GM23338 (cell line): ENCODE measurements around the gene PIP4K2B. TPM values are rescaled to one million over a fixed set of nuclear protein-coding genes. Genes with fewer than 3 reads are reported as not detected.

Source experiments
- ATAC-seq: fragments of 200-7000 bp; cut with Tn5 transposase; 3 replicates; pipeline ENCODE4 v1.9.1; 2020
- DNase-seq: peaks from one replicate; pipeline ENCODE4 v3.0.0-alpha.2; 2015; ENCODE audit warnings: low spot score
- H2AFZ ChIP-seq: fragments of 200-600 bp; sonication (generic); 2 replicates; pipeline ENCODE4 v1.8.0; 2016; ENCODE audit warnings: antibody characterized with exemption, mild to moderate bottlenecking, moderate library complexity
- H3F3A ChIP-seq: fragments of 200-600 bp; sonication (generic); replicated peaks from 2 replicates; pipeline ENCODE4 v1.8.0; 2017; ENCODE audit warnings: antibody characterized with exemption, mixed run types, low read depth
- H3K27ac ChIP-seq: fragments of 200-600 bp; sonication (generic); 2 replicates; pipeline ENCODE4 v1.6.1; 2016; ENCODE audit warnings: low read depth
- H3K27me3 ChIP-seq: fragments of 200-600 bp; sonication (generic); 2 replicates; pipeline ENCODE4 v1.8.0; 2016; ENCODE audit warnings: mild to moderate bottlenecking, mixed run types, moderate library complexity; ENCODE audit not compliant: insufficient read depth
- H3K36me3 ChIP-seq: fragments of 200-600 bp; sonication (generic); 2 replicates; pipeline ENCODE4 v1.8.0; 2016; ENCODE audit warnings: mild to moderate bottlenecking; ENCODE audit not compliant: insufficient read depth
- H3K4me1 ChIP-seq: fragments of 200-600 bp; sonication (generic); 2 replicates; pipeline ENCODE4 v1.8.0; 2016; ENCODE audit warnings: mild to moderate bottlenecking, moderate library complexity; ENCODE audit not compliant: insufficient read depth
- H3K4me2 ChIP-seq: fragments of 200-600 bp; sonication (generic); 2 replicates; pipeline ENCODE4 v1.7.1; 2017; ENCODE audit warnings: mixed run types
- H3K4me3 ChIP-seq: fragments of 200-600 bp; sonication (generic); 2 replicates; pipeline ENCODE4 v1.6.1; 2016; ENCODE audit warnings: mixed run types
- H3K79me2 ChIP-seq: fragments of 200-600 bp; sonication (generic); replicated peaks from 2 replicates; pipeline ENCODE4 v1.8.0; 2017; ENCODE audit warnings: mild to moderate bottlenecking; ENCODE audit not compliant: insufficient read depth
- H3K9me2 ChIP-seq: fragments of 200-600 bp; sonication (generic); 2 replicates; pipeline ENCODE4 v1.8.0; 2017; ENCODE audit not compliant: insufficient read depth
- H4K20me1 ChIP-seq: fragments of 200-600 bp; sonication (generic); replicated peaks from 2 replicates; pipeline ENCODE4 v1.8.0; 2017; ENCODE audit warnings: mild to moderate bottlenecking; ENCODE audit not compliant: insufficient read depth
- H3K27ac Mint-ChIP-seq: 2 replicates; pipeline ENCODE4 v1.8.0; 2020; ENCODE audit warnings: inconsistent platforms, mild to moderate bottlenecking, moderate library complexity, mixed read lengths
- H3K27me3 Mint-ChIP-seq: 3 replicates; pipeline ENCODE4 v1.8.0; 2022; ENCODE audit warnings: low read depth, mild to moderate bottlenecking, moderate library complexity, mixed read lengths, inconsistent platforms; ENCODE audit not compliant: insufficient read depth, poor library complexity
- H3K36me3 Mint-ChIP-seq: 3 replicates; pipeline ENCODE4 v1.8.0; 2021; ENCODE audit warnings: low read depth, mild to moderate bottlenecking, inconsistent platforms, moderate library complexity, mixed read lengths
- H3K4me1 Mint-ChIP-seq: 3 replicates; pipeline ENCODE4 v1.8.0; 2020; ENCODE audit warnings: mild to moderate bottlenecking, inconsistent platforms, mixed read lengths
- H3K4me3 Mint-ChIP-seq: 3 replicates; pipeline ENCODE4 v1.8.0; 2021; ENCODE audit warnings: moderate library complexity, mild to moderate bottlenecking, inconsistent platforms, mixed read lengths
- H3K9me3 Mint-ChIP-seq: 3 replicates; pipeline ENCODE4 v1.8.0; 2020; ENCODE audit warnings: moderate library complexity, mild to moderate bottlenecking, inconsistent platforms, mixed read lengths
- CREB1 ChIP-seq: fragments of 250-450 bp; sonication (Bioruptor Pico); IDR thresholded peaks from 2 replicates; pipeline ENCODE4 v1.5.0; 2020; ENCODE audit warnings: low read depth, mild to moderate bottlenecking, moderate library complexity
- EZH2 ChIP-seq: fragments of 200-600 bp; sonication (generic); IDR thresholded peaks from one replicate; pipeline ENCODE4 v1.8.0; 2017; ENCODE audit warnings: antibody characterized with exemption, mild to moderate bottlenecking, low read depth; ENCODE audit not compliant: unreplicated experiment
- EZH2phosphoT487 ChIP-seq: fragments of 200-600 bp; sonication (generic); IDR thresholded peaks from one replicate; pipeline ENCODE4 v1.8.1; 2018; ENCODE audit warnings: antibody characterized with exemption; ENCODE audit not compliant: unreplicated experiment
- JUNB ChIP-seq: IDR thresholded peaks from one replicate; pipeline ENCODE4 v1.6.1; 2016; ENCODE audit warnings: antibody characterized with exemption; ENCODE audit not compliant: unreplicated experiment
- NANOG ChIP-seq: IDR thresholded peaks from 2 replicates; pipeline ENCODE4 v1.6.1; 2016; ENCODE audit warnings: antibody characterized with exemption, borderline replicate concordance
- POLR2AphosphoS5 ChIP-seq: IDR thresholded peaks from 2 replicates; pipeline ENCODE4 v1.6.1; 2016; ENCODE audit warnings: antibody characterized with exemption, low read depth
- STAT1 ChIP-seq: IDR thresholded peaks from one replicate; pipeline ENCODE4 v1.6.1; 2016; ENCODE audit warnings: antibody characterized with exemption; ENCODE audit not compliant: unreplicated experiment
- ZNF114 ChIP-seq: fragments of 250-450 bp; sonication (Bioruptor Pico); IDR thresholded peaks from 2 replicates; pipeline ENCODE4 v1.5.0; 2020; ENCODE audit warnings: mild to moderate bottlenecking, moderate library complexity
- ZNF331 ChIP-seq: fragments of 250-450 bp; sonication (Bioruptor Pico); IDR thresholded peaks from 2 replicates; pipeline ENCODE4 v1.5.0; 2020; ENCODE audit warnings: low read depth, mild to moderate bottlenecking, moderate library complexity
- long read RNA-seq: library from polyadenylated mRNA; unstranded; transcript quantifications from one replicate; pipeline ENCODE4 v2.0.0, GENCODE V29; 2020; ENCODE audit not compliant: unreplicated experiment
- polyA plus RNA-seq: library from polyadenylated mRNA; unstranded; fragments of >200 nt; fragmentation: Nextera tagmentation; extraction: Ambion mirVana; gene quantifications from 2 replicates; pipeline ENCODE4 v1.2.1, GENCODE V29; 2016
- total RNA-seq: library from RNA; depleted of rRNA; stranded (reverse); fragments of >200 nt; shearing (Covaris generic); gene quantifications from 2 replicates; pipeline ENCODE4 v1.2.3, GENCODE V29; 2014; rRNA removed
- TF ChIP-seq, protein P1 (sequence below): IDR thresholded peaks from 2 replicates; pipeline ENCODE4 v1.6.1; 2016; ENCODE audit warnings: antibody characterized with exemption
- TF ChIP-seq, protein P2 (sequence below), 2 experiments: fragments of 200-600 bp in 1 of 2; sonication (generic) in 1 of 2; conservative IDR thresholded peaks; 2 replicates each; pipeline versions ENCODE4 v1.5.1 to v1.6.1; 2016 to 2017; ENCODE audit warnings: antibody characterized with exemption in 2 of 2, low read depth in 2 of 2, mild to moderate bottlenecking in 2 of 2, moderate library complexity in 1 of 2
- TF ChIP-seq, protein P3 (sequence below): fragments of 250-450 bp; sonication (Bioruptor Pico); IDR thresholded peaks from 2 replicates; pipeline ENCODE4 v1.5.0; 2020; ENCODE audit warnings: mild to moderate bottlenecking, moderate library complexity
- TF ChIP-seq, protein P4 (sequence below): IDR thresholded peaks from one replicate; pipeline ENCODE4 v1.6.1; 2018; ENCODE audit warnings: antibody characterized with exemption; ENCODE audit not compliant: unreplicated experiment

Gene PIP4K2B
- total RNA-seq: 36.0 and 43.4 TPM in 2 replicates
- polyA plus RNA-seq: 9.5 and 10.0 TPM in 2 replicates
- long read RNA-seq, partial matches to known transcripts: 0 of 3 reads
- long read RNA-seq, other reads (novel, unspliced or antisense): 3 of 3 reads

DNA sequence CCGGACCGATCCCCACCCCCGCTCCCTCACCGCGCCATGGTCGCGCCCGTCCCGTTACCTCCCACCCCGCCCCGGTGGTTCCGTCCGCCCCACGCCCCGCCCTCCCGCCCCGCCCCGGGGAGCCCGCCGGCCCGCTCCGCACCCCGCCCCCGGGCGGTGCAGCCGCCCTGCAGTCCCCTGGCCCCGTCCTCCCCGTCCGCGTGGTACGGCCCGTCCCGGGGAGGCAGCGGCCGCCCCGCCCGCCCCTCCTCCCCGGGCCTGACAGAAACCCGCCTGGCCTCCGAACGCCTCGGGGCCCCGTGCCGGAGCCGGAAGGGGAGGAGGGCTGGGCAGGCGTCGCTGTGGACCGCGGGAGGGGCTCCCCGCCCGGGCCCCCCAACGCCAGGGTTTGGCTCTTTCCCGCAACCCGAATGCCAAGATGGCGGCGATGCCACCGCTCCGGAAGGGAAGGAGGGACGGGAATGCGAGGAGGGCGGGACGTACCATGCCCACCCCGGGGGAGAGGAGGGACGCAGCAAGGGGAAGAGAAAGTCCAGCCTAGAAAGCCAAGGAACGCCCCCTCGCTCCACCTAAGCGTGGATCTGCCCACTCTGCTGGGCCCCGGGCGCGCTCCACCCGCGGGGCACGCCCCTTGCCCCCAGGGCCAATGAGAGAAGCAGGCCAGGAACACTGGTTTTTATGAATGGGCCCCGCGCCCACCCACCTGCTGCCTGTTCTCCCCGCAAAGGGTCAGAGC is at the start of gene PIP4K2B:
TSS of gene PIP4K2B (minus strand) at position 56 of the 736 bp plus-strand sequence. CDS start 132 bp downstream, outside the sequence.
- no peaks in the 10 kb centered on the region for H3K9me2 ChIP-seq
- H3K27me3 Mint-ChIP-seq: peaks cover 4% of the 10 kb centered on the region
- DNase-seq (peak; percentile 99), ATAC-seq (peak; percentile 91)
- no peaks in the 10 kb centered on the region for H3K27me3 ChIP-seq
- no peak for TF ChIP-seq JUNB
- TF ChIP-seq, protein P1, sequence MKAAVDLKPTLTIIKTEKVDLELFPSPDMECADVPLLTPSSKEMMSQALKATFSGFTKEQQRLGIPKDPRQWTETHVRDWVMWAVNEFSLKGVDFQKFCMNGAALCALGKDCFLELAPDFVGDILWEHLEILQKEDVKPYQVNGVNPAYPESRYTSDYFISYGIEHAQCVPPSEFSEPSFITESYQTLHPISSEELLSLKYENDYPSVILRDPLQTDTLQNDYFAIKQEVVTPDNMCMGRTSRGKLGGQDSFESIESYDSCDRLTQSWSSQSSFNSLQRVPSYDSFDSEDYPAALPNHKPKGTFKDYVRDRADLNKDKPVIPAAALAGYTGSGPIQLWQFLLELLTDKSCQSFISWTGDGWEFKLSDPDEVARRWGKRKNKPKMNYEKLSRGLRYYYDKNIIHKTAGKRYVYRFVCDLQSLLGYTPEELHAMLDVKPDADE: peak; percentile 39; the same call in 1 of the 2 replicates
- TF ChIP-seq CREB1: peak; percentile 36; the same call in 1 of the 2 replicates
- TF ChIP-seq EZH2: no peak
- TF ChIP-seq ZNF114 (CRISPR knock-in tag): no peak
- TF ChIP-seq, protein P2, sequence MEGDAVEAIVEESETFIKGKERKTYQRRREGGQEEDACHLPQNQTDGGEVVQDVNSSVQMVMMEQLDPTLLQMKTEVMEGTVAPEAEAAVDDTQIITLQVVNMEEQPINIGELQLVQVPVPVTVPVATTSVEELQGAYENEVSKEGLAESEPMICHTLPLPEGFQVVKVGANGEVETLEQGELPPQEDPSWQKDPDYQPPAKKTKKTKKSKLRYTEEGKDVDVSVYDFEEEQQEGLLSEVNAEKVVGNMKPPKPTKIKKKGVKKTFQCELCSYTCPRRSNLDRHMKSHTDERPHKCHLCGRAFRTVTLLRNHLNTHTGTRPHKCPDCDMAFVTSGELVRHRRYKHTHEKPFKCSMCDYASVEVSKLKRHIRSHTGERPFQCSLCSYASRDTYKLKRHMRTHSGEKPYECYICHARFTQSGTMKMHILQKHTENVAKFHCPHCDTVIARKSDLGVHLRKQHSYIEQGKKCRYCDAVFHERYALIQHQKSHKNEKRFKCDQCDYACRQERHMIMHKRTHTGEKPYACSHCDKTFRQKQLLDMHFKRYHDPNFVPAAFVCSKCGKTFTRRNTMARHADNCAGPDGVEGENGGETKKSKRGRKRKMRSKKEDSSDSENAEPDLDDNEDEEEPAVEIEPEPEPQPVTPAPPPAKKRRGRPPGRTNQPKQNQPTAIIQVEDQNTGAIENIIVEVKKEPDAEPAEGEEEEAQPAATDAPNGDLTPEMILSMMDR (conservative IDR thresholded peaks at IDR 0.05; ENCODE audit: low read depth in 2 of 2): no peak
- TF ChIP-seq, protein P3, sequence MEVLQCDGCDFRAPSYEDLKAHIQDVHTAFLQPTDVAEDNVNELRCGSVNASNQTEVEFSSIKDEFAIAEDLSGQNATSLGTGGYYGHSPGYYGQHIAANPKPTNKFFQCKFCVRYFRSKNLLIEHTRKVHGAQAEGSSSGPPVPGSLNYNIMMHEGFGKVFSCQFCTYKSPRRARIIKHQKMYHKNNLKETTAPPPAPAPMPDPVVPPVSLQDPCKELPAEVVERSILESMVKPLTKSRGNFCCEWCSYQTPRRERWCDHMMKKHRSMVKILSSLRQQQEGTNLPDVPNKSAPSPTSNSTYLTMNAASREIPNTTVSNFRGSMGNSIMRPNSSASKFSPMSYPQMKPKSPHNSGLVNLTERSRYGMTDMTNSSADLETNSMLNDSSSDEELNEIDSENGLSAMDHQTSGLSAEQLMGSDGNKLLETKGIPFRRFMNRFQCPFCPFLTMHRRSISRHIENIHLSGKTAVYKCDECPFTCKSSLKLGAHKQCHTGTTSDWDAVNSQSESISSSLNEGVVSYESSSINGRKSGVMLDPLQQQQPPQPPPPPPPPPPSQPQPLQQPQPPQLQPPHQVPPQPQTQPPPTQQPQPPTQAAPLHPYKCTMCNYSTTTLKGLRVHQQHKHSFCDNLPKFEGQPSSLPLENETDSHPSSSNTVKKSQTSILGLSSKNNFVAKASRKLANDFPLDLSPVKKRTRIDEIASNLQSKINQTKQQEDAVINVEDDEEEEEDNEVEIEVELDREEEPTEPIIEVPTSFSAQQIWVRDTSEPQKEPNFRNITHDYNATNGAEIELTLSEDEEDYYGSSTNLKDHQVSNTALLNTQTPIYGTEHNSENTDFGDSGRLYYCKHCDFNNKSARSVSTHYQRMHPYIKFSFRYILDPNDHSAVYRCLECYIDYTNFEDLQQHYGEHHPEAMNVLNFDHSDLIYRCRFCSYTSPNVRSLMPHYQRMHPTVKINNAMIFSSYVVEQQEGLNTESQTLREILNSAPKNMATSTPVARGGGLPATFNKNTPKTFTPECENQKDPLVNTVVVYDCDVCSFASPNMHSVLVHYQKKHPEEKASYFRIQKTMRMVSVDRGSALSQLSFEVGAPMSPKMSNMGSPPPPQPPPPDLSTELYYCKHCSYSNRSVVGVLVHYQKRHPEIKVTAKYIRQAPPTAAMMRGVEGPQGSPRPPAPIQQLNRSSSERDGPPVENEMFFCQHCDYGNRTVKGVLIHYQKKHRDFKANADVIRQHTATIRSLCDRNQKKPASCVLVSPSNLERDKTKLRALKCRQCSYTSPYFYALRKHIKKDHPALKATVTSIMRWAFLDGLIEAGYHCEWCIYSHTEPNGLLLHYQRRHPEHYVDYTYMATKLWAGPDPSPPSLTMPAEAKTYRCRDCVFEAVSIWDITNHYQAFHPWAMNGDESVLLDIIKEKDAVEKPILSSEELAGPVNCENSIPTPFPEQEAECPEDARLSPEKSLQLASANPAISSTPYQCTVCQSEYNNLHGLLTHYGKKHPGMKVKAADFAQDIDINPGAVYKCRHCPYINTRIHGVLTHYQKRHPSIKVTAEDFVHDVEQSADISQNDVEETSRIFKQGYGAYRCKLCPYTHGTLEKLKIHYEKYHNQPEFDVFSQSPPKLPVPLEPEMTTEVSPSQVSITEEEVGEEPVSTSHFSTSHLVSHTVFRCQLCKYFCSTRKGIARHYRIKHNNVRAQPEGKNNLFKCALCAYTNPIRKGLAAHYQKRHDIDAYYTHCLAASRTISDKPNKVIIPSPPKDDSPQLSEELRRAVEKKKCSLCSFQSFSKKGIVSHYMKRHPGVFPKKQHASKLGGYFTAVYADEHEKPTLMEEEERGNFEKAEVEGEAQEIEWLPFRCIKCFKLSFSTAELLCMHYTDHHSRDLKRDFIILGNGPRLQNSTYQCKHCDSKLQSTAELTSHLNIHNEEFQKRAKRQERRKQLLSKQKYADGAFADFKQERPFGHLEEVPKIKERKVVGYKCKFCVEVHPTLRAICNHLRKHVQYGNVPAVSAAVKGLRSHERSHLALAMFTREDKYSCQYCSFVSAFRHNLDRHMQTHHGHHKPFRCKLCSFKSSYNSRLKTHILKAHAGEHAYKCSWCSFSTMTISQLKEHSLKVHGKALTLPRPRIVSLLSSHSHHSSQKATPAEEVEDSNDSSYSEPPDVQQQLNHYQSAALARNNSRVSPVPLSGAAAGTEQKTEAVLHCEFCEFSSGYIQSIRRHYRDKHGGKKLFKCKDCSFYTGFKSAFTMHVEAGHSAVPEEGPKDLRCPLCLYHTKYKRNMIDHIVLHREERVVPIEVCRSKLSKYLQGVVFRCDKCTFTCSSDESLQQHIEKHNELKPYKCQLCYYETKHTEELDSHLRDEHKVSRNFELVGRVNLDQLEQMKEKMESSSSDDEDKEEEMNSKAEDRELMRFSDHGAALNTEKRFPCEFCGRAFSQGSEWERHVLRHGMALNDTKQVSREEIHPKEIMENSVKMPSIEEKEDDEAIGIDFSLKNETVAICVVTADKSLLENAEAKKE (CRISPR knock-in tag): no peak
- peak; percentile 59 for TF ChIP-seq POLR2AphosphoS5
- TF ChIP-seq EZH2phosphoT487: no peak
- TF ChIP-seq STAT1: no peak
- no peak for TF ChIP-seq ZNF331
- no peak for TF ChIP-seq NANOG
- TF ChIP-seq, protein P4, sequence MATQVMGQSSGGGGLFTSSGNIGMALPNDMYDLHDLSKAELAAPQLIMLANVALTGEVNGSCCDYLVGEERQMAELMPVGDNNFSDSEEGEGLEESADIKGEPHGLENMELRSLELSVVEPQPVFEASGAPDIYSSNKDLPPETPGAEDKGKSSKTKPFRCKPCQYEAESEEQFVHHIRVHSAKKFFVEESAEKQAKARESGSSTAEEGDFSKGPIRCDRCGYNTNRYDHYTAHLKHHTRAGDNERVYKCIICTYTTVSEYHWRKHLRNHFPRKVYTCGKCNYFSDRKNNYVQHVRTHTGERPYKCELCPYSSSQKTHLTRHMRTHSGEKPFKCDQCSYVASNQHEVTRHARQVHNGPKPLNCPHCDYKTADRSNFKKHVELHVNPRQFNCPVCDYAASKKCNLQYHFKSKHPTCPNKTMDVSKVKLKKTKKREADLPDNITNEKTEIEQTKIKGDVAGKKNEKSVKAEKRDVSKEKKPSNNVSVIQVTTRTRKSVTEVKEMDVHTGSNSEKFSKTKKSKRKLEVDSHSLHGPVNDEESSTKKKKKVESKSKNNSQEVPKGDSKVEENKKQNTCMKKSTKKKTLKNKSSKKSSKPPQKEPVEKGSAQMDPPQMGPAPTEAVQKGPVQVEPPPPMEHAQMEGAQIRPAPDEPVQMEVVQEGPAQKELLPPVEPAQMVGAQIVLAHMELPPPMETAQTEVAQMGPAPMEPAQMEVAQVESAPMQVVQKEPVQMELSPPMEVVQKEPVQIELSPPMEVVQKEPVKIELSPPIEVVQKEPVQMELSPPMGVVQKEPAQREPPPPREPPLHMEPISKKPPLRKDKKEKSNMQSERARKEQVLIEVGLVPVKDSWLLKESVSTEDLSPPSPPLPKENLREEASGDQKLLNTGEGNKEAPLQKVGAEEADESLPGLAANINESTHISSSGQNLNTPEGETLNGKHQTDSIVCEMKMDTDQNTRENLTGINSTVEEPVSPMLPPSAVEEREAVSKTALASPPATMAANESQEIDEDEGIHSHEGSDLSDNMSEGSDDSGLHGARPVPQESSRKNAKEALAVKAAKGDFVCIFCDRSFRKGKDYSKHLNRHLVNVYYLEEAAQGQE: no peak
- peak within 1 kb of the TSS; percentile 59 for H2AFZ ChIP-seq
- H3K4me1 Mint-ChIP-seq: peaks cover 23% of the 10 kb centered on the region
- peak within 1 kb of the TSS; percentile 97 for H3K27ac ChIP-seq
- H3K27ac Mint-ChIP-seq: peak within 1 kb of the TSS; percentile 93
- peaks cover 60% of the 10 kb centered on the region for H3K36me3 Mint-ChIP-seq
- peak within 1 kb of the TSS; percentile 96 for H3K4me3 Mint-ChIP-seq
- H3K4me3 ChIP-seq: peak within 1 kb of the TSS; percentile 96
- peaks cover 14% of the 10 kb centered on the region; the same call in 1 of the 2 replicates for H3F3A ChIP-seq
- peaks cover 16% of the 10 kb centered on the region for H3K4me1 ChIP-seq
- peaks cover 25% of the 10 kb centered on the region for H4K20me1 ChIP-seq
- peaks cover 43% of the 10 kb centered on the region for H3K79me2 ChIP-seq
- H3K36me3 ChIP-seq: peaks cover 14% of the 10 kb centered on the region; the same call in 1 of the 2 replicates
- peaks cover 2% of the 10 kb centered on the region; the same call in 2 of the 3 replicates for H3K9me3 Mint-ChIP-seq
- H3K4me2 ChIP-seq: peak within 1 kb of the TSS; percentile 98
